ENCODE data around the gene ZNF609. TPM values are rescaled to one million over a fixed set of nuclear protein-coding genes. Genes with fewer than 3 reads are reported as not detected.

ZNF609 gene
- total RNA-seq, 1 donor from 2014 or later: 24.1 TPM

DNA sequence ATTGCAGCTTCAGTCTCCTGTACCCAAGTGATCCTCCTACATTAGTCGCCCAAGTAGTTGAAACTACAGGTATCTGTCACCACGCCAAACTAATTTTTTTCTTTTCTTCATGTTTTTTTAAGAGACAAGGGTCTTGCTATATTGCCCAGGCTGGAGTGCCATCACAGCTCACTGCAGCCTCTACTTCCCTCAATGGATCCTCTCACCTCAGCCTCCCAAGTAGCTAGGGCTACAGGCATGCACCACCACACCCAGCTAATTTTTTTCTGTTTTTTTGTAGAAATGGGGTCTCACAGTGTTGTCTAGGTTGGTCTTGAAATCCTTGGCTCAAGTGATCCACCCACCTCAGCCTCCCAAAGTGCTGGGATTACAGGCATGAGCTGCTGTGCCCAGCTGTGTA lies 89.5 kb downstream of the ZNF609 start:
- Mint-ChIP-seq H3K27me3 (ENCODE audit: low read depth) (no peaks in the 10 kb centered on the region), H3K9me3 (ENCODE audit: low read depth) (no peaks in the 10 kb centered on the region), H3K36me3 (ENCODE audit: low read depth) (peaks cover 2% of the 10 kb centered on the region), H3K27ac (ENCODE audit: unreplicated experiment) (no peak overlapping the region), H3K4me1 (ENCODE audit: low read depth) (peaks cover 2% of the 10 kb centered on the region), H3K4me3 (ENCODE audit: unreplicated experiment) (no peak overlapping the region)
- no peak for TF ChIP-seq CTCF (IDR thresholded peaks at IDR 0.05)
- no peak for DNase-seq (ENCODE audit: low spot score)

DNA sequence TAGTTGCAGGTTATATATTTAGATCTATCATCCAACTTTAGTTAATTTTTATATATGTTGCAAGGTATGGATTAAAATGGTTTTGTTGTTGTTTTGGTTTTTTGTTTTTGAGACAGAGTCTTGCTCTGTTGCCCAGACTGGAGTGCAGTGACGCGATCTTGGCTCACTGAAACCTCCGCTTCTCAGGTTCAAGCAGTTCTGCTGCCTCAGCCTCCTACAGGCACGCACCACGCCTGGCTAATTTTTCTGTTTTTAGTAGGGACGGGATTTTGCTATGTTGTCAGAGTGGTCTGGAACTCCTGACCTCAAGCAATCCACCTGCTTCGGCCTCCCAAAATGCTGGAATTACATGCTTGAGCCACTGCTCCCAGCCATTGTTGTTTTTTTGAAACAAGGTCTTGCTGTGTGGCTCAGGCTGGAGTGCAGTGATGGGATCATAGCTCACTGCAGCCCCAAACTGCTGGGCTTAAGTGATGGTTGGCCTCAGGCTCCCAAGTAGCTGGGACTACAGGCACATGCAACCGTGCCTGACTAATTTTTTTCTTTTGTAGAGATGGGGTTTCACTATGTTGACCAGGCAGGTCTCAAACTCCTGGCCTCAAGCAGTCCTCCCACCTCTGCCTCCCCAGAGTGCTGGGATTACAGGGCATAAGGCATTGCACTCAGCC lies 92.0 kb downstream of the ZNF609 start:
- Mint-ChIP-seq H3K4me1 (ENCODE audit: low read depth) (peaks cover 7% of the 10 kb centered on the region), H3K4me3 (ENCODE audit: unreplicated experiment) (no peak overlapping the region), H3K36me3 (ENCODE audit: low read depth) (no peaks in the 10 kb centered on the region), H3K9me3 (ENCODE audit: low read depth) (no peaks in the 10 kb centered on the region), H3K27ac (ENCODE audit: unreplicated experiment) (no peak overlapping the region), H3K27me3 (ENCODE audit: low read depth) (no peaks in the 10 kb centered on the region)
- no peak for DNase-seq (ENCODE audit: low spot score)
- TF ChIP-seq CTCF (IDR thresholded peaks at IDR 0.05): no peak

DNA sequence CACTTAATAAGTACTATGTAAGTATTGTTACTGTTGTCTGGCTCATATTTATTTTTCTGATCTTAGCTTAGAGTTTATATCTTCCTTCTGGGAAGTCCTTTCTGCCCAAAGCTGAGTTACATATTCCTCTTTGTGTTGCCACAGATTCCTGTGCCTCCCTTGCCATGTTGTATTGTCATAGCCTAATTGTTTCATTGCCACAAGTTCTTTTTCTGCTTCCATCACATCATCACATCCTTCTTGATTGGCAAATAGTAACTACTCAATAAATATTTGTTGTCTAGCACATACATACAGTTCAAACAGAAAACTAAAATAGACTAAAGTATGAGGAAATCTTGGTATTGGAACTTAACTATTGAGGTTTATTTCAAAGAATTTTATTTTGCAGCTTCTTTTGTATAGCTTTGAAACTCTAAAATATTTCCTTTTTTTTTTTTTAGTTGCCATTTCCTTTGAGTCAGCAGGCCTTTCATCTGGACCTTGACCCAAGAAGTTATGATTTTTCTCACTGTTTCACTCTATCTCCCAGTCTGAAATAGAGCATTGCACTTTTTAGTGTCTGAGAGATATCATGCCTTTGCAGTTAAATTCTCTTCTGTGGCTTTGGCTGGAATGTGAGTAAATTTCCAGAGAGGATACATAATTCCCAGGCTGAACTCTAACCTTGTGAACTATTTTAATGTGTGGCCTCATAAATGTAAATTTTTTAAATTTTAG lies 98.2 kb downstream of the ZNF609 start:
- no peak for DNase-seq (ENCODE audit: low spot score)
- Mint-ChIP-seq H3K27me3 (ENCODE audit: low read depth) (no peaks in the 10 kb centered on the region), H3K27ac (ENCODE audit: unreplicated experiment) (peak overlapping the region; percentile 24)

DNA sequence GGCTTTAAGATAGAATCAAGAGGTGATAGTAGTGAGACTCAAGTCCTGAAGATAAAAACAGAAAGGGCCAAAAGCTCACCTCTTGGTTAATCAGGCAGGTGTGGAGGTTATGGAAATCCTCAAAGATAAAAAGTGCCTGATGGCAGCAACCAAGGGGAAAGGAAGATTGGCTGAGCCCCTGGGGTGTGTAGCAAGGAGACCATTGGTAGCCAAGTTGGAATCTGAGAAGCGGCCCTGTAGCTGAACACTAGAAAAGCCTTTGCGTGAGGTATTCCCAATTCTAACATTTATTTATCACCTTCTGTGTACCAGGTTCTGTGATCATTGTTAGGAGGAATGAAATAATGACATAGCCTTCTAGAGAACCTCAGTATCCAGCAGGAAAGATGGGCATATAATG lies 98.9 kb downstream of the ZNF609 start:
- Mint-ChIP-seq H3K4me1 (ENCODE audit: low read depth) (peaks cover 20% of the 10 kb centered on the region), H3K27me3 (ENCODE audit: low read depth) (no peaks in the 10 kb centered on the region), H3K36me3 (ENCODE audit: low read depth) (no peaks in the 10 kb centered on the region), H3K27ac (ENCODE audit: unreplicated experiment) (peak overlapping the region; percentile 24), H3K9me3 (ENCODE audit: low read depth) (no peaks in the 10 kb centered on the region), H3K4me3 (ENCODE audit: unreplicated experiment) (no peak overlapping the region)
- no peak for TF ChIP-seq CTCF (IDR thresholded peaks at IDR 0.05)
- no peak for DNase-seq (ENCODE audit: low spot score)

More for the DNA sequence above, 98.2 kb downstream of the ZNF609 start:
- no peaks in the 10 kb centered on the region for H3K9me3 Mint-ChIP-seq (ENCODE audit: low read depth)
- TF ChIP-seq CTCF (IDR thresholded peaks at IDR 0.05): no peak
- H3K4me1 Mint-ChIP-seq (ENCODE audit: low read depth): peaks cover 20% of the 10 kb centered on the region
- no peak overlapping the region for H3K4me3 Mint-ChIP-seq (ENCODE audit: unreplicated experiment)
- no peaks in the 10 kb centered on the region for H3K36me3 Mint-ChIP-seq (ENCODE audit: low read depth)

GRCh38 chr15:64560501-64560900 lies 100.1 kb downstream of the ZNF609 start:
- H3K27ac Mint-ChIP-seq (ENCODE audit: unreplicated experiment): no peak overlapping the region
- H3K27me3 Mint-ChIP-seq (ENCODE audit: low read depth): no peaks in the 10 kb centered on the region
- H3K36me3 Mint-ChIP-seq (ENCODE audit: low read depth): no peaks in the 10 kb centered on the region
- DNase-seq (ENCODE audit: low spot score): no peak
- no peak for TF ChIP-seq CTCF (IDR thresholded peaks at IDR 0.05)
- H3K4me3 Mint-ChIP-seq (ENCODE audit: unreplicated experiment): no peak overlapping the region
- no peaks in the 10 kb centered on the region for H3K9me3 Mint-ChIP-seq (ENCODE audit: low read depth)
- H3K4me1 Mint-ChIP-seq (ENCODE audit: low read depth): peaks cover 20% of the 10 kb centered on the region

Data from chondrocyte (in vitro differentiated cells).